Left colon (tissue), 2 donors: ENCODE data around the gene COLEC11. TPM values are rescaled to one million over a fixed set of nuclear protein-coding genes. Genes with fewer than 3 reads are reported as not detected.
"Not testable (repeated sequence)": the region's sequence is repeated elsewhere in the genome, so short reads cannot be mapped to it uniquely, and the experiment has no call there.

Experiments
- ATAC-seq: fragments of 200-7000 bp; cut with Tn5 transposase; one replicate; pipeline ENCODE4 v1.9.1; 2020; ENCODE audit warnings: mild to moderate bottlenecking, moderate library complexity
- DNase-seq, 2 donors: peaks; one replicate each; pipeline ENCODE4 v3.0.0-alpha.2; 2020
- intact Hi-C, 2 donors: fragments of 100-400 bp; cut with DNase I in 1 of 2; cut with micrococcal nuclease in 1 of 2; formaldehyde crosslinking; loops; one replicate each; pipeline versions ENCODE4 v1.11.2 to v1.14.0; 2022; cut with DNase I, micrococcal nuclease
- total RNA-seq, 2 donors: library from RNA; stranded (reverse); fragmentation: NEBNext Ultra II Directional; extraction: Animal tissue kit (Norgen Biotek cat#: 25700); gene quantifications; one replicate each; pipeline ENCODE4 v1.2.1, GENCODE V29; 2021
- donor health status: DM: no; HTN: no; CAD: no.
- donor health status: DM: yes; HTN: yes; CAD: no.

COLEC11 gene
- total RNA-seq, 2 donors from 2014 or later, result 0.85 to 1.2 TPM

DNA sequence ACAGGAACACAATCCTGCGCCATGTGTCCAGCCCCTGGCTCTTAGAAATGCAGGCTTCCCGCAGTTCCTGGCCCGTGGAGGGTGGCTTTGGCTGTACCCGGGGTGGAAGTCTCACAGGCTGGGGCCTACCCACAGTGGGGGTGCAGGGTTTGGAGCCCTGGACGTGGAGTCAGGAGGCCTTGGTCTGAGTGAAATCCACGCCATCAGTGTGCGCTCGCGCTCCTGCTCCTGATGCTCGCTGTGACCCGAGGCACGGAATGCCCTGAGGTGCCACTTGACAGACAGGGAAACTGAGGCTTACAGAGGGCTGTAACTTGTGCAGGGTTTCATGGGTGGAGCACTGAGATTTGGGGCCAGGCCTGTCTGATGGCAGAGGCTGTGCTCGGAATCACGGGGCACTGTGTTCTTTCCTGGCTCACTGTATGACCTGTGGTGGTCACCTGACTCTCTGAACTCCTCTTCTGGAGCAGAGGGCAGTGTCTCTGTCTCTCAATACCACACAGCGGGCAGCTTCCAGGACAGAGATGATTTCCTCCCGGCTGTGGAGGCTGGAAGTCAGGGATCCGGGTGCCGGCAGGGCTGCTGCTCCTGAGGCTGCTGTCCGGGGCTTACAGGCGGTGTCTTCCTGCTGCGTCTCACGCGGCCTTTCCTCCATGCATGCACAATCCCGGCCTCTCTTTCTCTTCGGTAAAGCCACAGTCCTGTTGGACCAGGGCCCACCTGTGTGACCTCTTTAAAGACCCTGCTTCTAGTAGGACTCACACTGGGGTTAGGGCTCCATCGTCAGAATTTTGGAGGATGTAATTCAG, 37.1 kb downstream of the COLEC11 start:
- DNase-seq (no peak), ATAC-seq (no peak)
- intact Hi-C loops, result no loop called here

DNA sequence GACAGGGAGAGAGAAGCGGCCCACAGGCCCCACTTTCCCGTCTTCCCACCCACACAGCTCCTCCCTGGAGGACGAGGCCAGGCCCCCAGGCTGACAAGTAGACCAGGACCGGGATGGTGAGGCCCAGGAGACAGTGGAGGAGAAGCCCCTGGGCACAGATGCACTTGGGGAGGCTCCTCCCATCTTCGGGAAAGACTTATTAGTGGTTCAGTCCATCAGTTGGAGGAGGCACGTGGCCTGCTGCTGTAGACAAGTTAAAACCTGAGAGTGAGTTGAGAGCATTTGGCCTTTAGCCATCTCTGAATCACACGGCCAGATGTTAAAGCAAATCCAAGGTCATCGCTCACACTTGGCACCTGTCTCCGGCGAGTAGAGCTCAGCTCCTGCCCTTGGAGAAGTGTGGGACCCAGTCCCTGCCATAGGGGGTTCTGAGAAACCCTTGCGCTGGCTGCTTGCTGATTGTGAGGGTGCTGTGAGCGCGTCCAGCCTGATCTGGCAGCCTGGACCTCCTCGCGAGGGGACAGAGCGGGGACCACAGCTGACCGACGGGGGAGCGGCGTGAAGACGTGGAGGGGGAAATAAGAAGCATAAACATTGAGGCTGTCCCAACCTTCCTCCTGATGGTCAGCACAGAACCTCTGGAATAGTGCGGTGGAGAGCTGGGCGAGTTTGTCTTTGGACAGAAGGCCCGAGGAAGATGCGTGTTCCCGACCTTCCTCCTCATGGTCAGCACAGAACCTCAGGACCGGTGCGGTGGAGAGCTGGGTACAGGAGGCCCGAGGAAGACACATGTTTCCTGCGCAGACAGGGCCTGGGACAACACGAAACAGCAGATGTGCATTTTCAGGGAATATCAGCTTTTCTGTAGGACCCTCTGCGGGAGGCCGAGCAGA, 38.4 kb downstream of the COLEC11 start:
- no peak for ATAC-seq
- DNase-seq, result no peak
- intact Hi-C loops, result no loop called here

DNA sequence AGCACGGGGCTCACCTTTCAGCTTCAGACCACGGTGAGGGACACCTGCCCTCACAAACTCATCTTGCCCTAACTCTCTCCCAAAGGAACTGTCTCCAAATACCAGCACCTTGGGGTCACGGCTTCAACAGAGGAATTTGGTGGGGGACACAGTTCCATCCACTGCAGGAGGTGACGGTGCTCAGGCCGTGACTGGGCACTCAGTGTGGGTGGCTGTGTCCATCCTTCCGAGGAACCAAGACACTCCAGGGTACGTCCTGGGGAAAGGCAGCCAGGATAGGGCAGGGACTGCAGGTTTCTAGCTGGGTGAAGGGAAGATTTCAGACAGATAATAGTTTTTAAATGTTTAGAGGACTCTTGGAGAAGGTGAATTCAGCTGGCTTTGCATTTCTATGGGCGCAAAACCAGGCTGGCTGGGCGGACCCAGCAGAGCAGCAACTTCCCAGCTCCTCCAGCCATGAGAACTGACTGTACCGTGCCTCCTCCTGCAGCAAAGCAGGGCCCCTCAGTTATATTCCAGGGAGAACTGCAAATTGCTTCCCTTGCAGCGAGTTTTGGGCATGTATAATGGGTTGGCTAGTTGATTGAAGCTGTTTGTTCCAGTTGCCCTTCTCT, 39.2 kb downstream of the COLEC11 start:
- DNase-seq (no peak), ATAC-seq (no peak)
- intact Hi-C loops, result no loop called here

DNA sequence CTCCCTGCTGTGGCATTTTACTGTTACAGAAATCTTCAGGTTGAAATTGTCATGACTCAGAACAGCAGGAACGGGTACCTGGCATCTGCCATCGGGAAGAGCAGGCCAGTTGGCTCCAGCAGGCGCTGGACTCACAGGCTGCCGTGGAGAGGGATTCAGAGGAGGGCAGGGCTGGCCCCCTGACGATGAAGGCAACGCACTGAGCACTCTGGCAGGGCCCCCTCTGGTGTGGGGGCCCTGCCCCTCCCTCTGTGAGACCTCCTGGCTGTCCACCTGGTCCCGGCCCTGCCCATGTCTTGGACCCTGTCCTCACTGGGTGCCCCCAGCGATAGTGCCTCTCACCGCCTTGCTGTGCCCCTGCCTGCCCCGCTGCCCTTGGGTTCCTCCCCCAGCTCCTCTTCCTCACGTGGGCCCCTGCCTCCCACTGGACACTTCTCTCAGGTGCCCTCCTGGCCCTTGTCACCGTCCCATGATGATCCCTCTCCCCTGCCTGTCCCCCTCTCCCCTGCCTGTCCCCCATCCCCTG, 39.7 kb downstream of the COLEC11 start:
- intact Hi-C loops, result no loop called here
- no peak for ATAC-seq
- DNase-seq, result no peak

DNA sequence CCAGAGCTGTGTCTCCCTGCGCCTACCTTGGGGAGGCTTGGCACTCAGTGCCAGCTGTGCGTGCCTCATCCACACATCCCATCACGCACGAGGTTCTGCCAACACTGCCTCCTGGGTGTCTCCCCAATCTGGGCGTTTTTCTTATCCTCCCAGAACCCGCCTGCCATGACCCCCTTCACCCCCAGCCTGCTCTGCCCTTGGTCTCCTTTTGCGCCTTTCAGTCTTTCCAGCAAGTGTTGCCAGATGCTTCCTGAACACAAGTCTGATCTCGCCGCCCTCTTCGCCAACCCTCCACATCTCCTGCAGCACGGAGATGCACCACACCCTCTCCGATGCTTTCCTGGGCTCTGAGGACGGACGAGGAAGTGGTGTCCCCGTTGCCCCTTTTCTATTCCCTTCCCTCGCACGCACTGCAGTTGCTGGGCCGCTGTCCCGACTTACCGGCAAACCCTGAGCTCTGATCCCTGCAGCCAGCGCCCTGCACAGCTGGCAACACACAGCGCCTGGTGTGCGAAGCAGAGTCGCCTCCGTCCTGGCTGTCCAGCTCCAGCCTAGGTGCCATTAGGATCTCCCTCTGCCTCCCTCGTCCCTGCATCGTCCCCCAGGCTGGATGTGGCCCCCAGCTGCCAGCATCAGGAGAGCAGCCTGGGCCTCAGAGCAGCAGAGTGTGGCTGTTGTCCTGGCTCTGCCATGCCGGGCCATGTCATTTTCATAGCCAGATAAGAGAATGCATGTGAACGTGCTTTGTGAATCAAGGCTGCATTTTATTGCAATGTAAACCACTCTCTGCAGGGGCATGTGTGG, 40.5 kb downstream of the COLEC11 start:
- ATAC-seq (peak; percentile 76), DNase-seq (no peak)
- intact Hi-C loops, result no loop called here

DNA sequence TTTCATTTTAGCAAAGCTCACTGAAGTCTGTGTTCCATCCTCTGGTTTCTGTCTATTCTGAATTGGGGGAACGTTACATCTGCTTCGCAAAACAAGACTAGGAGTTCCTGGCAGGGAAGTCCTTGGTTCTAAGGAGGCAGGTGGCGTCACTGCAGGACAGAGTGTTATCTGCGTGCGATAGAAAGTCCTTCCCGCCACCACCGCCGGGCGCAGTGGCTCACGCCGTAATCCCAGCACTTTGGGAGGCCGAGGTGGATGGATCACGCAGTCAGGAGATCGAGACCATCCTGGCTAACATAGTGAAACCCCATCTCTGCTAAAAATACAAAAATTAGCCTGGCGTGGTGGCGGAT, 41.0 kb downstream of the COLEC11 start:
- ATAC-seq, result peak; percentile 11
- intact Hi-C loops, DNase-seq: not testable (repeated sequence)

DNA sequence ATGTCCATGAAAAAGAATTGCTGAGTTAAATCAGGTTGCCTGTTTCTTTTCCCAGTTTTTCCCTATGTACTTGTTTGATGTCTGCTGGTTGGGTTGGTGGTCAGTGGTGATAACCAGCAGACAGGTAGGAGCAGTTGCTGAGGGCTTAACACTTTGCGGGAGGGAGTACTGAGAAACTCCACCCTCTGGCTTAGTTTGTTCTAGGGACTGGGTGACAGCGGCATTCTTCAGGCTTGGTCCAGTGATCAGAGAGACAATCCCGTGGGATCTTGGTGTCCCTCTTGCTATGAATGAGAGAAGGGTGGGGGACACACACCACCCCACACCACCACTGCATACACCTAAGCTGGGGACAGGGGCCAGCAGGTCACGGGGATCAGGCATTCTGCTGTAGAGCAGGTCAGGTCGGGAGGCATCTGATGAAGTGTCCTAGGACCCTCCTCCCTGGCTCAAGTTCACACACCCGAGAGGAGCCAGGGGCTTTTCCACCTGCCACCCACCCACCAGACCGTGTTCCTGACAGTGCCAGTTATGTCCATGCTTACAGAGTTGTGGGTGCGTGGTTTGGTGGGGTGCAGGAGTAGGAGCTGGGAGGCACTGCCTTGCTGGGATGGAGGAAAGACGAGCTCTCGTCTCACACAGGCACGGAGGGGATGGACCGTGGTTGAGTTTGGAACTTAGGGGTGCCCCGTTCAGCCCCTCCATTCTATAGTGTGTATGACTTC, 41.8 kb downstream of the COLEC11 start:
- intact Hi-C loops, result no loop called here
- ATAC-seq, result no peak
- no peak for DNase-seq

DNA sequence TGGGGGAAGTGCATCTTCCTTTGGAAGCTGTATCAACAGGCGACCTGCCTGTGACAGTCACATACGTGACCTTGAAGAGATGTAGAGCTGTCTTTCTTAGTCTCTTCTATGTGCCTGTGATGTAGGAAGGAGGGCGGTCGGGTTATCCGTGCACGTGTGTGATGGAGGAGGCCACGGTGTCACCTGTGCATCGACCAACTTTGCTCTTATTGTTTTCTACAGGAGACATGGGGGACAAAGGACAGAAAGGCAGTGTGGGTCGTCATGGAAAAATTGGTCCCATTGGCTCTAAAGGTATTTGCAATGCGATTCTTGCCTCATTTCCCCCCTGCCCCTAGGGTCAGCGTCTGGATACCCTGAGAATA, 42.4 kb downstream of the COLEC11 start:
- no peak for ATAC-seq

DNA sequence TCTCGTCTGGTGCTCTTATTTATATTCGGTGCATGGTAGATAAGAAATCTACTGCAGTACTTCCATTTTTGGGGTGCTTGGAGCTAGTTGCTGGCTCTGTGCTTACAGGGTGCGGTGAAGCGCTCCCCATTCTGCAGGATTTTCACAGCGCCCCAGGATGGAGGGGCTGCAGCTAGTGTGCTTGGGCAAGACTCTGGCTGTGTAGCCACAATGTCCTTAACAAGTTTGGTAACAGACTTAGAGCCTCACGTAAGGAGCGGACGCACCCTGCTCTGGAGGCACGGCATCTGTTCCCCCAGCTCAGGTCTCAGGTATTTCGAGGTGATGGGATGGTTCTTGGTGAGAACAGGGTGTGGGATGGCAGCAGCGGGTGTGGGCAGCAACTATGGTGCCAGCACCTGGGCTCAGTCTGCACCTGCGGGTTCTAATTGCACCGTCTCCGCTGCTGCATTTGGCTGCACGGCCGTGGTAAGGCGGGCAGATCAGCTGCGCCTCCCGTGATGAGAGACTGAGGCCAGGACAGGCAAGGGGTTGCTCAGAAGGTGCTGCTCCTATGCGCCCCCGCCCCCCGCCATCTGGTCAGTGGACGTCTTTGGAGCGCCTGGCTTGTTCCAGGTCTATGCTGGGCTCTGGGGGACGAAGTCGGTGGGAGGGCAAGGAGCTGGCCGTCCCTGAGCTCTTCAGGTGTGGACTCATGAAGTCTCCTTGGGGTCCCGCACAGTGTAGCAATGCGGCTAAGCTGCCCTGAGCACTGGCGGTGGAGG, 43.0 kb downstream of the COLEC11 start:
- DNase-seq (no peak), ATAC-seq (no peak)
- intact Hi-C loops, result no loop called here

More for the DNA sequence above, 42.4 kb downstream of the COLEC11 start:
- no peak for DNase-seq
- intact Hi-C loops, result no loop called here

DNA sequence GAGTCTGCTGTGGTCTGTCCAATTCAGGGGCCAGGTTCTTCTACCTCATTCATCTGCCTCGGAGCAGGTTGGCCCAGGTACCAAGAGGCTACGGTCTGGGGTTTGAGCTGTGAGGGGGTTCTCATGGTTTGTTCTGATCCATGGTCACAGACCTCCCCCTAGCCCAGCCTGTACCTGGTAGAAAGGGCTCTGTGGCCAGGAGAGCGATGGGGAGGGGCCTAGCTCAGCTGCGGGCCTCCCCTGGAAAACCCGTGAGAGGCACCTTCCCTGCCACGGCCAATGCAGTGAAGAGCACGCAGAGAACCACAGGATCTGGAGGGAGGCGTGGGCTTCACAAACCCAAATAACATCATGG, 43.5 kb downstream of the COLEC11 start:
- DNase-seq, result no peak
- ATAC-seq, result no peak
- intact Hi-C loops, result no loop called here

DNA sequence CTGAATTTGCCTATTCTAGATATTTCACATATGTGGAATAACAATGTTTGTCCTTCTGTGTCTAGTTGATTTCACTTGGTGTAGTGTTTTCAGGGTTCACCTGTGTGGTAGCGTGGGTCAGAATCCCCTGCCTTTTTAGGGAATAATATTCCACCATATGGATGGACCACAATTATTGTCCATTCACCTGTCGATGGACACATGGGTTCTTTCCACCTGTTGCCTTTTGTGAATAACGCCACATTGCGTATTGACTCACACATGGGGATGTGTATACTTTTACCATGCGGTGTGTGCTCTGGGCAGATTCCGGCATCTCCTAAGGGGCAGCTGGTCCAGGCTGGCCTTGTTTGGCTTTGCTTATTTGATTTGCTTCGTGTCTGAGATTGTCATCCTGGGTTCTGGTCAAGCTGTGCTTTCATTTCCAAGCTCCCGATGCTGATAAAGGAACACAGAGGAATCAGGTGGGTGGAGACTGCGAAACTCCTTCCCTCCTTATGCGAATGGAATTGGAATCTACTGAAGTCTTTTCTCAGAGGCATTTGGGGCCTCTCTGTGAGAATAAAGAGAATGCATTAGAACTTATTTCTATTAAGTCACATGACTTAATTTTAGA, 44.2 kb downstream of the COLEC11 start:
- intact Hi-C loops, result no loop called here
- ATAC-seq (no peak), DNase-seq (no peak)

DNA sequence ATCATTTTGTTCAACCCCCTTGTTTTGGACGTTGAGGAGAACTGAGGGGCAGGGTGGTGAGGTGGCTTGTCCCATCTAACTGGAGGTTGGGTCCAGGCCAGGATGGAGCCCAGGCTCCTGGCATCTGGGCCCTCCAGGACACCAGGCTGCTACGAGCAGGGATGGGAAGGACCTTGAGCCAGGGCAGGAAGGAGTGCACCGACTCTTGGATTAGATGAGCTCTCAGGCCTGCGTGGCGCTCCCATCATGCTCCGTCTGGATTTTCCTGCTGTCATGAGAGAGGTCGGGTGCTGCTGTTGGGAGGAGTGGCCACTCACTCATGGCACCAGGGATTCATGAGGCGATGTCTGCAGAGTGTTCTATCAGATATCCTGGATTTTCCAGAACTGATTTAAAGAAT, 44.7 kb downstream of the COLEC11 start:
- no peak for ATAC-seq
- DNase-seq, result no peak
- intact Hi-C loops, result no loop called here

DNA sequence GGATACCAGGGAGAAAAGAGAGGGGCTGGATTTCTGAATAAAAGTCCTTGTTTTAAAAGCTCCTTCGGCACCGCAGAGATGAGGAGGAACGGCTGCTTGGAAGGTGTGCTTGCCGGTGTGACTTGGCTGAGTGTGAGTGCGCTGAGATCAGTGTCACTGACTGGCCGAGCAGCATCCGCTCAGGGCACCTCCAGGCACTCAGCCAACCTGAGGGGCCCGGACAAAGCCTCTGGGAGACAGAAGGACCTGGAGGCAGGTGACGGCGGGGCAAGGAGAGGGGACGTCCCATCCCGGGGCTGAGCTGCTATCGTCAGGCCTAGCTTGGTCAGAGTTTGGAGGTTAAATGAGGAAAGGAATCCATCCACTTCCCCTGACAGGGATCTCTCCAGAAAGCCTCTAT, 46.3 kb downstream of the COLEC11 start:
- no peak for ATAC-seq
- DNase-seq, result no peak
- intact Hi-C loops, result no loop called here

DNA sequence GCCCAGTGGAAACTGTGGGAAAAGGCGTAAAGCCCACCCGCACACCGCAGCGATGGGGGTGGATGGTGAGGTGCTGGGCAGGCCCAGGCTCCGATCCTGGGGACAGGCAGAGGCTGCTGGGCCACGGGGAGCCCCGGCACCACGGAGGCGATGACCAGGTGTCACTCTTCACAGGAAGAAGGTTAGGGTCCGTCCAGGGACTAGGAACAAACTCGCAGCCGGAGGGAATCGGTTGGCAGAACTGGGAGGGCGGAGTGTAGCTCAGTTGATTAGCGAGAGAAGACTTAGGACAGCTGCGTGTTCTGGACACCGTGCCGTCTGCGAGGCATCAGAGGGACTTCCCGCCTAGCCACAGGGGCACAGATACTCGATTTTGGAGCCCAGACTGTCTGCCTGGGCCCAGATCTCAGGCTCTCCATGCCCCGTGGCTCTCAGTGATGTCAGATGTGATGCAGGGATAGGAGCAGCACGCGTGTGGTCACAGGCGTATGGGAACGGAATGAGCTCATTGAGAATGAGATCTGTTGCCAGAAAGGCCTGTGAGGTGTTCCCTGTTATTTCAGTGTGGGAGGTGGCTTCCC, 47.0 kb downstream of the COLEC11 start:
- DNase-seq (no peak), ATAC-seq (no peak)

DNA sequence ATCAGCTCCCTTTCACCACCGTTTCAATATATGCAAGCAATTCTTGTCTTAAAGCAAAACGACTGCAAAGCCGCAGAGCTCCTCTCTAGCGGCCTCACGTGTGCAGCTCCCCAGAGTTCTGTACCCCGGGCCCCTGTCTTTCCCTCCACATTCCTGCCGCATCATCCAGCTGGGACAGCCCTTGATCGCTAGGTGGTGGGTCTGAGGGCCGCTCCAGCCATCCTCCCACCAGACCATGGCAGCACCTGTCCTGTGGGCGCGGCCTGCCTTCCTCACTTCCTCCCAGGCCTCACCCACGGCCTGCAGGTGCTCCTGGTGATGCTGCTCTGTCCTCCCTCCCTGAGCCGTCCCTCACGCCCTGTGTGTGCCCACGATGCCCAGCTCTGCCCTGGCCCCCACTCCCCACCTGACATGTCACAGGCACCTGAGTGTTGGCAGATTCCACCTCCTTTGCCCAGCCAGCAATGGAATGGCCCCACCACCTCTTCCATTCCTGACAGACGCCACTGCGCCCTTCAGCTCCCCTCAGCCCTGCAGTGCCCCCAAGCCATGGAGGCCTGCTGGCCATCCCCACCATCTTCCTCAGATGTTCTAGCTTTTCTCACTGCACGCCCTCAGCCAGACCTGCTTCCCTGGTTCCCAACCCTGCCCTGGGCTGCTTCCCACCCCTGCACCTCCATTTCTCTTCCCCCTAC, 47.8 kb downstream of the COLEC11 start:
- no peak for ATAC-seq
- intact Hi-C loops, result no loop called here
- no peak for DNase-seq

More for the DNA sequence above, 47.0 kb downstream of the COLEC11 start:
- intact Hi-C loops, result no loop called here
